GM21619 (cell line): ENCODE results near the gene DOCK9.

Experiments
- ATAC-seq: cut with Tn5 transposase; IDR thresholded peaks from one replicate; pipeline ENCODE4 v1.9.1; 2021; ENCODE audit not compliant: unreplicated experiment

Gene DOCK9

GRCh38 chr13:98978280-98978679 is 416 bp upstream of the DOCK9 start:
- no peak for ATAC-seq

- ATAC-seq, result no peak
These were observed 923 bp downstream of the DOCK9 start for GRCh38 chr13:98976941-98977340.

- no peak for ATAC-seq
These were observed 1.5 kb downstream of the DOCK9 start for GRCh38 chr13:98976338-98976737.

- no peak for ATAC-seq
These were observed 2.0 kb downstream of the DOCK9 start for GRCh38 chr13:98975822-98976261.

GRCh38 chr13:98974053-98974452 is 3.8 kb downstream of the DOCK9 start:
- ATAC-seq, result no peak

- ATAC-seq, result no peak
These were observed 5.2 kb downstream of the DOCK9 start for GRCh38 chr13:98972627-98973026.

GRCh38 chr13:98972059-98972458 is 5.8 kb downstream of the DOCK9 start:
- no peak for ATAC-seq

GRCh38 chr13:98970330-98970729 is 7.5 kb downstream of the DOCK9 start:
- no peak for ATAC-seq

- no peak for ATAC-seq
These were observed 10.4 kb downstream of the DOCK9 start for GRCh38 chr13:98967491-98967890.

GRCh38 chr13:98966019-98966418 is 11.8 kb downstream of the DOCK9 start:
- ATAC-seq, result no peak

GRCh38 chr13:98965325-98965724 is 12.5 kb downstream of the DOCK9 start:
- ATAC-seq, result no peak

- no peak for ATAC-seq
These were observed 13.9 kb downstream of the DOCK9 start for GRCh38 chr13:98963917-98964316.

GRCh38 chr13:98962901-98963590 is 14.8 kb downstream of the DOCK9 start:
- no peak for ATAC-seq

- ATAC-seq, result no peak
These were observed 16.3 kb downstream of the DOCK9 start for GRCh38 chr13:98961503-98962105.

GRCh38 chr13:98960606-98961502 is 17.0 kb downstream of the DOCK9 start:
- no peak for ATAC-seq

GRCh38 chr13:98959786-98960605 is 17.9 kb downstream of the DOCK9 start:
- ATAC-seq, result no peak

- ATAC-seq, result no peak
These were observed 18.6 kb downstream of the DOCK9 start for GRCh38 chr13:98959291-98959690.

- no peak for ATAC-seq
These were observed 19.4 kb downstream of the DOCK9 start for GRCh38 chr13:98958443-98958794.

GRCh38 chr13:98957731-98958442 is 20.0 kb downstream of the DOCK9 start:
- ATAC-seq, result no peak

- ATAC-seq, result no peak
These were observed 22.5 kb downstream of the DOCK9 start for GRCh38 chr13:98955336-98955735.
